HG03025 (cell line): ENCODE results near the gene IDUA.

Experiments
- ATAC-seq: cut with Tn5 transposase; IDR thresholded peaks from one replicate; pipeline ENCODE4 v1.9.1; 2021; ENCODE audit warnings: mild to moderate bottlenecking, moderate library complexity; ENCODE audit not compliant: unreplicated experiment, low FRiP score

The IDUA gene

DNA sequence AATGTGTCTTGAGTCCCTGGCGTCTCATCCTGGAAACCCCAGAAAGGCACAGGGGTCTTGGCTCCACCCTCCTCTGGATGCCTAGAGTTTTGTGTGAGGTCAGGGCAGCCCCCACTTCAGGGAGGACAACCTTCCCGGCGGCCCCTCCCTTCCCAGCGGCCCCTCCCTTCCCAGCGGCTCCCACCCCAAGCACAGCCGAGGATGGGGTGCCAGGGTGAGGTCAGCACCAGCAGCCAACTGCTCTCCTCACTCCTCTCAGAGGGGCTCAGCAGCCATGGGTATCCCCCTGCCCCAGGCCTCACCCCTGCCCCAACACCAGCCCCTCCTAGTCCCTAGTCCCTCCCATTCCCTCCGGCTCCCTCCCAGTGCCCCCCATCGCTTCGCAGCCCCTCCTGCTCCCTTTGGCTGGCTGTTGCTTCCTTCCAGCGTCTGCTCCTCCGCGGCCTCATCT lies 30.9 kb upstream of the IDUA start:
- ATAC-seq, result no peak

DNA sequence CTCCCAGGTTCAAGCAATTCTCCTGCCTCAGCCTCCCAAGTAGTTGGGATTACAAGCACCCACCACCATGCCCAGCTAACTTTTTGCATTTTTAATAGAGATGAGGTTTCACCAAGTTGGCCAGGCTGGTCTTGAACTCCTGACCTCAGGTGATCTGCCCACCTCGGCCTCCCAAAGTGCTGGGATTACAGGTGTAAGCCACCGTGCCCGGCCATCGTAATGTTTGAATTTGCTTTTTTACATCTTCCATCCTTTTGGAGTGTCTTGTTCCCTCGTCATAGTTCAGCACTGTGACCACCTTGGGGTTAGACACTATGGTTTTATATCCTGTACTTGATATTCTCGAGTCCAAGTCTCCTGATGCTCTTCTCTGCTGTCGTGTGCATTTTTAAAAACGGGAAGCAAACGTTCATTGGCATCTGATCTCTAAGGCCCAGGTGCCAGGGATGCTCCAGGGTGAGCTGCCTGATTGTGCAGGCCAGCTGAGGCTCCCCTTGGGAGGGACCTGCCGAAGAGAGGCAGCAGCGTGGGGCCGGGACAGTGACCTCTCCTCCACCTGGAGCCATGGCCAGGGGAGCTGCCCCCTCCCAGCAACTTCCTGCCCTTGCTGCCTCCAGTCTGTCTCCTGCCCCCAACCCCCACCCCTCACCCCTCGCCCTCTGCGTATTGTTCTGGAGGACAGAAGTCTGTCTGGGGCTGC lies 30.2 kb upstream of the IDUA start:
- no peak for ATAC-seq

DNA sequence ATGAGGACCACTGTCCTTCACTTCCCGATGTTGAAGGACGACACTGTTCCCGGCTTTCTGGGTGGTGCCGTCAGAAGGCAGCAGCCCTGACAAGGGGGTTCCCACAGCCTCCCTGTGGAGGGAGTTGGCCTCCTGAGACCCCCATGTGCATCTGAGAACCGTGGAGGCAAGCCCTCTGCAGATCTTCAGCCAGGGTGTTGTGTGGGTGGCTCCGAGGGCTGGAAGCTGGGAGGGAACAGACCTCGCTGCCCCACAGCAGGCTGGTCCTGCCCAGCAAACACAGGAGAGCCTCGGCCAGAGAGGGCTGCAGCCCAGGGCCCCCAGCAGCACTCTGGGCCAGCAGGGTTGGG lies 29.6 kb upstream of the IDUA start:
- no peak for ATAC-seq

DNA sequence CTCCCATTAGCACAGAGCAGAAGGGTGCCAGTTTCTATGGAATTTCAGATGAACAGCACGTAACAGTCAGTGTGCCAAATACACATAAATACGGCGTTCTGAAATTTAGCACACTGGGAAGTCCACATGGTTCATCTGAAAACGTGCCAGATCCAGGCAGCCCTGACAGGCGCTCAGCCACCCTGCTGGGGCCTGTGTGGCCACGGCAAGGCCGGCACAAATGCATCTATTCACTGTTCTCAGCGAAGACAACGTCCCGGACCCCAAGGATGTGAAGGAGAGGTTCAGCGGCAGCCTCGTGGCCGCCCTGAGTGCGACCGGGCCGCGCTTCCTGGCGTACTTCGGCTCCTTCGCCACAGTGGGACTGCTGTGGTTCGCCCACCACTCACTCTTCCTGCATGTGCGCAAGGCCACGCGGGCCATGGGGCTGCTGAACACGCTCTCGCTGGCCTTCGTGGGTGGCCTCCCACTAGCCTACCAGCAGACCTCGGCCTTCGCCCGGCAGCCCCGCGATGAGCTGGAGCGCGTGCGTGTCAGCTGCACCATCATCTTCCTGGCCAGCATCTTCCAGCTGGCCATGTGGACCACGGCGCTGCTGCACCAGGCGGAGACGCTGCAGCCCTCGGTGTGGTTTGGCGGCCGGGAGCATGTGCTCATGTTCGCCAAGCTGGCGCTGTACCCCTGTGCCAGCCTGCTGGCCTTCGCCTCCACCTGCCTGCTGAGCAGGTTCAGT lies 29.1 kb upstream of the IDUA start:
- ATAC-seq, result no peak

DNA sequence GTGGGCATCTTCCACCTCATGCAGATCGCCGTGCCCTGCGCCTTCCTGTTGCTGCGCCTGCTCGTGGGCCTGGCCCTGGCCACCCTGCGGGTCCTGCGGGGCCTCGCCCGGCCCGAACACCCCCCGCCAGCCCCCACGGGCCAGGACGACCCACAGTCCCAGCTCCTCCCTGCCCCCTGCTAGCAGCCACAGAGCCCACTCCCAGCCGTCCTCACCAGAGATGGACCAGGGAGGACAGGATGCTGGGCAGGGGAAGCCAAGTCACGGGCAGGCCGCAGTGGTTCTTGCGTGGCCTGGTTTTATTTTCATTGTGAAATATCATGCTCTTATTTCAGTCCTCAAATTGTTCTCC lies 28.6 kb upstream of the IDUA start:
- ATAC-seq, result no peak

DNA sequence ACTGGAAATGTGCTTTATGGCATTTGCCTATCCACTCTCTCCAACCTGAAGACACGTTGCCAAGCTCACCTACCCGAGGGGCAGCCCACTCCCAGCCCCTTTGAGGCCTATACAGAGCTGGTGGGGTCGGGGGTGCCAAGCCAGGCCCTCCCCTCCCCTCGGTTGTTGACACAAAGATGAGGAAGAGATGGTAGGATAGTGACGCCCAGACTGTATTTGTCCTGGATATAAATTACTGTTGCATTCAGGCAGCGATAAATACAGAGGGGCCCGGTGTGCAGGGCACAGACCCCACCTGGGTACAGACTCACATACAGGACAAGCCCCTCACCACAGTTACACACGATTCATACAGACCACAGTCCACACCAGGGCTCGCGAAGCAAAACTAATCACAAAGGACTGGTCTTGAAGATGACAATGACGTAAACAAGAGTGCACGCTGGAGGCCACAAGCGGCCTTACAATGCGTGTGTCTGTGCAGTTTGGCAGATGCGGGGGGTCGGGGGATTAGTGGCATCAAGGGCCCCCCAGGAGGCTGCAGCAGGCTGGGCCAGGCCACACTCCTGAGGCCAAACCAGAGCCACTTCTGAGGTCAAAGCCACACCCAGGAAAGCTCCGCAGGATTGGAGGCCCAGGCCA lies 28.0 kb upstream of the IDUA start:
- ATAC-seq, result no peak

DNA sequence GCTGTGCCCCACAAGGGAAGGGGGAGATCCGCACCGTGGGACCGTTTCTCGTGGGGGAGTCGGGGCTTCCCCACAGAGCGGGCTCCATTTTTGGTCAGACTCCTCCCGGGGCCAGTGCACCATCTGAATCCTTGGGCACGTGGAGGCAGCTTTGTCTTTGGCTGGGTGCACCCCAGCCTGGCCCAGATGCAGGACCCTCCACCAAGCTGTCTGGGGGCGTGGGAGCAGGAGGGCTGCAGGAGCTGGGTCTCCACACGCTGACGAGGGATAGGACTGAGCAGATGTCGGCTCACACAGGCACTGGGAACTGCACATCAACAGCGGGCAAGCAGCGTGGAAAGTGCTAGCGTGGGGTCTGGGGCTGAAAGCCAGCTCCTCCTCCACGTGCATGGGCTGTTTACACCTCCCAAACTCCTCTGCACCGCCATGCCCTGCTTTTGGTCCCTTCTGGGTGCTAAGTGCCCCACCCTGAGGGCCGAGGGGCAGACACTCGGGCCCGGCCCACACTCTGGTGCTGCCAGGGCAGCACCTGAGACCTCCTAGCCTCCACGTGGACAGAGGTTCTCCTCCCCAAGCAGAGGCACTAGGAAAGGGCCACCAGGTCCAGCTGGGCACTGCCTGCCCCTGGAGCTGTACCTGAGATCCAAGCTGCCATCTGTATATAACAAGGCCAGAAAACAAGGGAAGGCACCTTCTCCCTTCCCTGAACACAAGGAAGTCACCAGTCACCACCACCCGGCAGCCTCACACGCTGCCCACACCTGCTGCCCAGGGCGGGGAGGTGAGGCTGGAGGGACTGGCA lies 27.3 kb upstream of the IDUA start:
- ATAC-seq, result no peak

DNA sequence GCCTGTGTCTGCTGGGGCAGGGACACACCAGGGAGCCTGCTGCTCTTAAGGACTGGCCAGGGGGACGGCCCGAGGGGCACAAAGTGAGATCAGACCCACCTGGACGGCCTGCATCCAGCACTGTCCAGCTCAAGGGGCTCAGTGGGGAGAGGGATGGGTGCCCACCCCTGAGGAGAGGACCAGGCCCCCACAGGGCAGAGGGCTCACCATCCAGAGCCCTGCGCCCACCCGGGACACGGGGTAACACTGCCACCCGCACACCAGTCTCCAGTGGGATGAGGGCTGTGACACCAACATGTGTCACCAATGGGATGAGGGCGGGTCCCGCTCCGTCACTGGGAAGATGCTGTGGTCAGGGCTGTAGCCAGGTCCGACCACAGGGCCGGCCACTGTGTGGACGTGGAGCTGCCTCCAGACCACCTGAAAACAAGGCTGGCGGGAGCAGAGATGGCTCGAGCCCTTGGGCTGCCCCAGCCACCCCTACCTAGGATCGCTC lies 26.7 kb upstream of the IDUA start:
- ATAC-seq, result no peak

DNA sequence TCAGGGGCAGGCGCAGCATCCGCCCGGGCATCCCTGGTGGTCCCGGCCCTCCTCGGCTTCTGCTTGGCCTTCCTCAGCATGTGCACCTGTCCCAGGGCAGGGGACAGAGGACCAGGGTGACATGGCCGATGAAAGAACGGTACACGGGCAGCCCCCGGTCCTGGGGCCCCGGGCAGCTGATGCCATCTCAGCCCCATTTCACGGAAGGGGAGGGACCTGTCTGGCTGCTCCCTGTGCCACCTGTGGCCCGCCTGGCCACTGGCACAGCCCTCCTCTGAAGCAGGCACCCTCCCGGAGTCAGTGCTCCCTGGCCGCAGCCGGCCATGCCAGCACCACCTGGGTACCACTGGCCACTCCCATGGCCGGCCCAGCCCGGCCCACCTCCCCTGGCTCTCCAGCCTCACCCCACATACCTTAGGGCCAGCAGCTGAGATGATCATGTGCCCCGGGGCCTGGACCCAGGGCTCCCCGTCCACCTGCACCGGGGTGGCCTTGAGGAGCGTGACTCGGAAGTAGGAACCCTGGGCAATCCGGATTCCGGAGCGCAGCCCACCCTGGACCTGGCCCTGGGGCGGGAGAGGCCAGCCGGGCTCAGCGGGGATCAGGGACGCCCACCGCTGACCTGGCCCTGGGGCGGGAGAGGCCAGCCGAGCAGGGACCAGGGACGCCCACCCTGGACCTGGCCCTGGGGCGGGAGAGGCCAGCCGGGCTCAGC lies 26.1 kb upstream of the IDUA start:
- no peak for ATAC-seq

DNA sequence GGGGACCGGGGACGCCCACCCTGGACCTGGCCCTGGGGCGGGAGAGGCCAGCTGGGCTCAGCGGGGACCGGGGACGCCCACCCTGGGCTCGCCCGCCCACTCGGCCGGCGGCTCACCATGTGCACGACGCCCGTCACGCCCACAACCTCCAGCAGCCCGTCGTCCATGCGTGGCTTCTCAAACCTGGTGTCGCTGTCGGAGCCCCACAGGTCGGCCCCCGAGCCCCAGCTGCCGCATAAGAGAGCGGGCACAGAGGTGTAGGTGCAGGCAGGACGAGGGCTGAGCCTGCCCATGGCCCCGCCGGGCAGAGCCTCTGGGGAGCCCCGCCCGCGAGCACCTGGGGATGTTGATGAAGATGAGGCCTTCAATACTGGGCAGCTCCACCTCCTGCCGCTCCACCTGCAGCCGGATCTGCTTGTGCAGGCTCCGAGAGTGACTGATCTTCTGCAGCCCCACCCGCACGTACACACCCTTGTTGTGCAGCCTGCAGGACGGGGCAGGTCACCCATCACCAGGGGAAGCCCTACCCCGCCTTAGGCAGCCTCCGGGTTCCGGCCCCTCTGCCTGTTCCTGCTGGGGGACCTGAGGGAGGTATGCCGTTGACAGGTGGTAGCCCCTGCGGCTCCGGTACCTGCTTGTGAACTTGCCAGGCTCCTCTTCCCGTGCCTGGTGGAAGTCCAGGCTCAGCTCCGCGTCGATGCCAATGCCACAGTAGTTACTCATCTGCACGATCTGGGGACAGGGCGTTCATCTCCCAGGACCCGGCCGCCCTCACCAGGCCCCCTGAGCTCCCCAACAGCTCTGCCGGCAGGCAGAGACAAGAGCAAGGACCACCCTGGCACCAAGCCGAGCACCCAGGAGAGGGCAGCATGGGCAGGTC lies 25.3 kb upstream of the IDUA start:
- no peak for ATAC-seq

DNA sequence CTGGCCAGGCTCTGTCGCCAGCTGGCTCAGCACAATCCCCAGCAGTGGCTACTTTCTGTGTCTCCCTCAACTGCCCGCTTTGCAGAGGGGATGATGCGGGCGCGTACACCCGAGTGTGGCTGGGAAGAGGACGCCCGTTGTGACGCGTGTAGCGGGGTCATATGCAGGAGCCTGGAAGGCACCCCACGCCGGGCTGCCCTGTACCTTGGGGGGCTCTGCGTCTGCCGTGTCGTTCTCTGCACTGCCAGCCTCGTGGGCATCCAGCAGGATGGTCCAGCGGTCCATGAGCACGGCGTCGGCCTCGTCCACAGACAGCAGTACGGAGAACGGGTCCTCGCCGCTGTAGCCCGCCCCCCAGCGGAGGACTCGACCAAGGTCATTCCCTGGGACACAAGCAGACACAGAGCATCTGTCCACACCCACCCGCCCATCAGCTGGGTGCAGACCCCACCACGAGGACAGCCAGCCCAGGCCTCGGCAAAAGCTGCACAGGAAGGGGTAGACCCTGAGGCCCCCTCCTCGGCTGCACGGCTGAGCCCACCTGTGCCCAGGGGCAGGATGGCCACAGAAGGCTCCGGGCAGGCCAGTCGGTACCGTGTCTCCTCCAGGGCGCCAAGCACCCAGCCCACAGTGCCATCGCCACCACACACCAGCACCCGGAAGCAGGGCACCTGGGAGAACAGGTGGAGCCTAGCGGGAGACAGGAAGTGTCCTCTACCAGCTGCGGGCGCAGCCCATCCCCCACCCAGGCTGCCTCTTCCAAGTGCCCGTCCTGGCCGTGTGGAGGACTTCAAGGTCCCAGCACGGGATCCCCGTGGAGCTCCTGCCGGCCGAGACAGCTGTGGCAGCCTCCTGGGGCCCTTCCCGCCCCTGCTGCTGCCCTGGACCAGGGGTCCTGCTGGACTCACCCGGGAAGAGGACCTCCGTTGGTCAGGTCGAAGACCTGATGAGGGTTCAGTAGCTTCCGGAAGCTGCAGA lies 24.3 kb upstream of the IDUA start:
- no peak for ATAC-seq

DNA sequence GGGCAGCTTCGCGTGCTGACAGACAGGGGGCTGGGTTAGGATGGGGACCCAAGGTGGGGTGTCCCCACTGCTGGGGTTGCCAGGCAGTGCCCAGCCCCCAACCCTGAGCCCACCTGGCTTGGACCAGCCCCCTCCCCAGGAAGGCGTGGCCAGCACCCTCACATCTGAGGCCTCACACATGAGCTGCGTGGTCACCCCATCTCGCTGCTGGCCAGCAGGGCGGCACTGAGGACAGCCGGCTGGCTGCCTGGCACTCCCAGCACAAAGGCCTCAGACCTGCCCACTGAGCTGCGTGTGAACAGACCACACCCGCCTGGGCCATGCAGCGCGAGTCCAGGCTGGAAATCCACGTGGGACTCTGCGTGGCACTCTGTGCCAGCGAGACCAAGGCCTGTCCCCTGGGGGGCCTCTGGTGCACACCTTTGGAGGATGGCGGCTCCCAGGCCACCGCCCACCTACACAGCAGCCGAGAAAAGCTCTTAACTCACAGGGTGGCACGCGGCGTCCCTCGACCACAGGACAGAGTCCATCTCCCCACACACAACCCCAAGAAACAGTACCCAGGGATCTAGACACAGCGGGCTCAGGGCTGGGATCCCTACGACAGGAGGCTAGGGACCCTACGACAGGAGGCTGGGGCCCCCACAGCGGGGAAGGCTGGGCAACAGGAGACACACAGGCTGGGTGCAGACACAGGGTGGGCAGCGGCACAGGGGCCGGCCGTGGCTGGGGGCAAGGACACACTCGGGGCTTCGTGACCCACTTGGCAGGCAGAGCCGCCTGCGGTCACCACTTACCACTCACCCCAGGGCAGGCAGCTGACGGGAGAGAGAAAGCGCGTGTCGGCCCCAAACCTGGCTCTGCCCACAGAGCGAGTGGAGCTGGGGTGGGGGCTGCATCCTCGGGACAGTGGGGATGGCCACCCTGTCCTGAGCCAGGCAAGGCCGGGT lies 23.3 kb upstream of the IDUA start:
- ATAC-seq, result no peak

DNA sequence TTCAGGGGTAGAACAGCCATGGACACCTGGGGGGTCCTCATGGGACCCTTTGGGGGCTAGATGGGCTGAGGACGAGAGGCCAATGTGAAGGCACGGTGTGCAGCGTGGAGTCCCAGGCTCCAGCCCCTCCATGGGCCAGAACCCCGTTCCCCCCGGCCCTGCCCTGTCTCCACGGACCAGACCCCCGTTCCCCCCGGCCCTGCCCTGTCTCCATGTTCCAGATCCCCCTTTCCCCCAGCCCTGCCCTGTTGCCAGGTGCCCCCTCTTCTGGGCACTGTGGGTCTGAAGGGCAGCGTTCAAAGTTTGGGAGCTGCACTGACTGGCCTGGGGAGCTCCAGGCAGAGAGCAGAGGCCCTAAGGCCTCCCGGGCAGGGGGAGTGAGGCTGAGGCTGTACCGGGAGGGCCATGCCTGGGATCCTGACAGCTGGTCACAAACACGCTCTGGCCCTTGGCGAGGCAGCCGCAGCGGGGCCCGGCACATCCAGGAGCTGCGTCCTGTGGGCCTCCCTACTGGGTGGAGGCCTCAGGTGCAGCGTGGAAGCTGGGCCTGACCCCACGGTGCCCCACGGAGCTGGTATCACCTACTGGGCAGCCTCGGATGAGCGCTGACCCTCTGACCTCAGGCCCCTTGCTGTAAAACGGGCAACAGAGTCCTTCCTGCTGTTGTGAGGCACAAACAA lies 22.4 kb upstream of the IDUA start:
- no peak for ATAC-seq

DNA sequence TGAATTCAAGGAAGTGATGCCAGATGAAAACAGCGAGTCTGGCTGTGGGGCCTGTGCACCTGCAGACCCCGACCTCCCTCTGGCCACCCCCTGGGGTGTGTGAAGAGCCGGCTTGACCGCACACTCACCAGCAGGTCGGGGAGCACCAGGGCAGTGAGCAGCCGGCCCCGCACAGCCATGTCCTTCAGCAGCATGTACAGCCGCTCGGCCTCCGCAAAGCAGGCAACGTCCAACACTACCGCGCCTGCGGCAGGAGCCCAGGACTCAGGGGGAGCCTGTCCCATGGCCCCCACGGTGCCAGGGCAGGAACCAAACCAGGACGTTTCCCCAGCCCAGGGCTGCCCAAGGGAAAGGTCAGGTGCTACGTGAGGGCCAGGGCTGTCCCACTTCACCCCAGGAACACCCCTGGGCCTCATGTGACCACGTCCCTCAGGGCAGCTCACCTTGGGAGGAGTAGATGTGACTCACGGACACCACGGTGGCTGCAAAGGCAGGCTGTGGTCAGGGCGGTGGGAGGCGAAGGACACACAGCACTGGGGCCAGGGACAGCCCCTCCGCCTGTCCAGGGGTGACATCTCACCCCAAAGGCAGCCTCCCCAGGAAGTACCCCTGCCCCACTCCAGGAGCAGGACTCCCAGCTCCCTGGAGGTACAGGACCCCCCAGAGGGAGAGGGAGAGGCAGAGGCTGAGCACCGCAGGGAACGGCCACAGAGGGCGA lies 21.6 kb upstream of the IDUA start:
- no peak for ATAC-seq

DNA sequence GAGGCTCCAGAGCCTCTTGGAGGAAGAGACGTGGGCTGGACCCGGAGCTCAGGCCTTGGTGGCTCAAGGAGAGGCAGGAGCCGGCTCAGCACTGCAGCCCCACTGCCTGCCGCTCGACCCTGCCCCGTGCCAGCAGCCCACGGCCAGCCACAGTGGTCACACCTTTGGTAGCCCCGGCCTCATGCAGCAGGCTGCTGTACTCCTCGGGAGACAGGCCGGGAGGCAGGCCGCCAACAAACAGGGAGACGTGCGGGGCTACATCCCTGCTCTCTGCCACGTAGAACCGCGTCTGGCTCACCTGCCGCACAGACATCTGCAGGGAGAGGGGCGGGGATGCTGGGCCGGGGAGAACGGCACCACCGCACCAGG lies 21.1 kb upstream of the IDUA start:
- ATAC-seq, result no peak
